NCI-H82 (cell line): ENCODE measurements around the gene OR4S1.
"Not testable (repeated sequence)": the region's sequence is repeated elsewhere in the genome, so short reads cannot be mapped to it uniquely, and the experiment has no call there.

ENCODE experiments used
- DNase-seq: peaks from one replicate; lab custom pipeline; 2025; lab: John Stamatoyannopoulos, UW

The OR4S1 gene

GRCh38 chr11:48305923-48306322 is at the start of gene OR4S1:
Gene OR4S1, plus strand, starts transcription at chr11:48306223. Its CDS starts 0 bp downstream, at chr11:48306223.
- DNase-seq = no peak

- no peak for DNase-seq
These were observed 44.4 kb upstream of the OR4S1 start for GRCh38 chr11:48261600-48261999.

- no peak for DNase-seq
These were observed 42.6 kb upstream of the OR4S1 start, which contains the start of gene OR4X1 for GRCh38 chr11:48263423-48263911. Gene OR4X1, plus strand, starts transcription at chr11:48263861. Its CDS starts 0 bp downstream, at chr11:48263861.

- no peak for DNase-seq
These were observed 35.4 kb upstream of the OR4S1 start for GRCh38 chr11:48270621-48271020.

DNA sequence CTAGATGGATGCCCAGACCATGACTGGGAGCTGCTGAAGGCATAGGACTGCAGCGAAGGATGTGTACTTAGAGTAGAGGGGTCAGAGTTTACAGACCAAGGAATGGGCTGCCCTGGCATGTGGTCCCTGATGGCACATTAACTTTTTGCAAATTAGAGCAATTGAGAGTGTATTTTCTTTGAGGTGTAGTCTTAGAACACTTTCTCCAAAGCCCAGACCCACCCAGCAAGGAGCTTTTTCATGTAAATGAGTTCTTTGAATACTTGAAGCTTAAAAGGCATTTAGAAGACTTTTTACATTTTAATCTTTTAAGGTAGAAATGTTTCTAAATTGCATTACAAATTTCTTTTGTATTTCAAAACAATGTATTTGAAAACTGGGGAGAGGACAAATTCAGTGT is 33.4 kb upstream of the OR4S1 start:
- no peak for DNase-seq

DNA sequence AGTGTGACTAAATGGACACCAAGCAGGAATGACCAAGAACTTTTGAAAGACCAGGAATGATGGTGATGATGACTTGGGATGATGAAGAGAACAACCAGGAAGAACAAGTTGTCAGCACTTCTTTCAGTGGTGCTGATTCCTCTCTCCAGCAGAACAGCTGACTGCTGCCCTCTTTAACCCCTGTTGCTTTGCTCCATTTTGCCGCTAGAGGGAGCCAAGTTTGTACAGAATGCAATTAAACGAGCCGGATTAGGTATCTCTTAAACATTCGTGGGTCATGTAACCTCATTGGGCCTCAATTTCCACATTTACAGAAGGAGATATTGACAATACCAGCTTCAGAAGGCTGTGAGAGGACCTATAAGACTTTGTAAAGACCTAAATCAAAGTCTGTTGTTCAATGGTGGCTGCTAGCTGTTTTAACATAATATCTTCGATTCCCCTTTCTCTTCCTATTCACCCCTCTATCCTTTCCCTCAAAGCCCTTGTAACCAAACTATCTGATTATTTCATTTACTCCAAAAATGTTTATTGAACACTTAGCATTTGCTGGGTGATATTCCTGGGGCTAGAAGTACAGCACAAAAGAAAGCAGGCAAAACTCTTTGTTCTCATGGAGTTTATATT is 1.9 kb downstream of the OR4S1 start:
- DNase-seq = peak; percentile 81

GRCh38 chr11:48313590-48313989 is 7.6 kb downstream of the OR4S1 start:
- DNase-seq = not testable (repeated sequence)

DNA sequence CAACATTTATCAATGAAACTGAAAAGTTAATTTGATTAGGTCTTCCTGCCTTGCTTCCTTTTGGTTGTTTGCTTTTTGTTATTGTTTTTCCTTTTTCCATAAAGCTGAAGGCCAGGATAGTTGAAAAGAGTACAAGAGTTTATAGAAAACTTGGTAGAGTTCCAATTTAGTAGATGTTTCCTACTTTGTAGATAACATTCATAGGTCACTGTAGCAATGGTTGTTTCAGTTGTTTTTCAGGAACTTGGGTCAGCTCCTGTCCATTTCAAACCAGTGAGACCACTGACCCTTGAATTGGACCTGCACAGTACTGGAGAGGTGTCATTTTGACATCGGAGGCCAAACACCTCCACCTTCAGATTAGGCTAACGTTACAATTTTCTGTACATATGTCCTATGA is 13.8 kb downstream of the OR4S1 start:
- DNase-seq = not testable (repeated sequence)

- DNase-seq = not testable (repeated sequence)
These were observed 18.6 kb downstream of the OR4S1 start, which contains the start of gene OR4C3 for GRCh38 chr11:48324620-48325019. Gene OR4C3, plus strand, starts transcription at chr11:48324920. Its CDS starts 102 bp downstream, at chr11:48325022.

- no peak for DNase-seq
These were observed 35.4 kb downstream of the OR4S1 start for GRCh38 chr11:48341466-48341865.

DNA sequence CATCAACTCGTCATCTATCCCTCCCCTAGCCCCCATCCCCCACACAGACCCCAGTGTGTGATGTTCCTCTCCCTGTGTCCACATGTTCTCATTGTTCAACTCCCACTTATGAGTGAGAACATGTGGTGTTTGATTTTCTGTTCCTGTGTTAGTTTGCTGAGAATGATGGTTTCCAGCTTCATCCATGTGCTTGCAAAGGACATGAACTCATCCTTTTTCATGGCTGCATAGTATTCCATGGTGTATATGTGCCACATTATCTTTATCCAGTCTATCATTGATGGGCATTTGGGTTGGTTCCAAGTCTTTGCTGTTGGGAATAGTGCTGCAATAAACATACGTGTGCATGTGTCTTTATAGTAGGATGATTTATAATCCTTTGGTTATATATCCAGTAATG is 36.5 kb downstream of the OR4S1 start:
- DNase-seq = not testable (repeated sequence)

- not testable (repeated sequence) for DNase-seq
These were observed 40.3 kb downstream of the OR4S1 start for GRCh38 chr11:48346286-48346685.

DNA sequence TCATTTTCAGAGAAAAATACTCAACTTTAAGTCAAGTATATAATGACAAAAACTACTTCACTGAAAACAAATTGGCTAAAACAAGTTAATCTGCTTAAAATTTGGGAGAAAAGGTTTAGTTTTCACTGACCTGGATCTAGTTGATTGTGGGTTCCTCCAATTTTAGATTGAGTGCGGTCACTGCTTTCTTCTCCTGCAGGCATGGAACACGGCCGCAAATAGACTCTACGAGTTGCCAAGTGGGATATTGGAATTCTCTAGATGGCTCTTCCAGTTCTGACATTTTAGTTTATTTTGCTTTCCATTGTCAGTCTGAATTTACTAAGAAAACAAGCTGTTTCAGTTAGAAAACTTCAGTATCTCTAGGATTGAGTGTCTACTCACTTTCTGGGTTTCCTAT is 48.0 kb downstream of the OR4S1 start:
- DNase-seq = no peak

DNA sequence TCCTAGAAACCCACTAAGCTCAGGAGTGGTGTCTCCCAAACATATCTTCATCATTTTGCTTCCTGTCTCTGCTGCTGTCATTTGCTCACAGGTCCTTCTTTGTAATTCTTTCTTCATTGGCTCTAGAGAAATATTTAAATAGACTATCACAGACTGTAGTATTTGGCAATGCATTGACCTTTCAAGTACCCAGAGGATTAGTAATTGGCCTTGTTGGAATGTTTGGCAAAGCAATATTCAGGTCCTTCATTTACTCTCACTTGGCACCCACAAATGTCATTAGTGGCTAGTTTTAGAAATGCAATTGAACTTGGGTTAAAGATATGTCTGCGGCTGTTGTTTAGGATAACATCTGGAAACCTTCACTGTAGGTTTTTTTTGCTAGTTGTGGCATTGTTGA is 48.7 kb downstream of the OR4S1 start:
- DNase-seq = no peak
